PC-3 (cell line): ENCODE measurements around the gene MRM3. TPM values are rescaled to one million over a fixed set of nuclear protein-coding genes. Genes with fewer than 3 reads are reported as not detected.
"Not testable (repeated sequence)": the region's sequence is repeated elsewhere in the genome, so short reads cannot be mapped to it uniquely, and the experiment has no call there.

ENCODE experiments used
- ATAC-seq: fragments of 200-7000 bp; cut with Tn5 transposase; 2 replicates; pipeline ENCODE4 v1.9.1; 2020; ENCODE audit warnings: mild to moderate bottlenecking, moderate library complexity
- BruUV-seq: library from RNA; stranded (reverse); fragments of 400-500 nt; replicated peaks from 2 replicates; lab custom pipeline; 2021; lab: Mats Ljungman, UMichigan
- CTCF ChIA-PET: fragments of 300-600 bp; sonication (Branson Sonifier 250); formaldehyde crosslinking; loops from one replicate; lab custom pipeline; 2022; ENCODE audit warnings: antibody characterized with exemption; lab: Charles Lee
- POLR2A ChIA-PET: fragments of 300-600 bp; sonication (Branson Sonifier 250); formaldehyde crosslinking; loops from one replicate; lab custom pipeline; 2022; ENCODE audit warnings: antibody characterized with exemption; ENCODE audit not compliant: unreplicated experiment; lab: Charles Lee
- DNase-seq: peaks from one replicate; pipeline ENCODE4 v3.0.0-alpha.2; 2015
- H2AFZ ChIP-seq: fragments of 300-600 bp; sonication (generic); 2 replicates; pipeline ENCODE4 v1.6.0; 2016; ENCODE audit warnings: antibody characterized with exemption, low read length
- H3F3A ChIP-seq: fragments of 300-600 bp; sonication (generic); one replicate; pipeline ENCODE4 v1.6.0; 2017; ENCODE audit warnings: antibody characterized with exemption, low read length, control low read depth, mild to moderate bottlenecking; ENCODE audit not compliant: unreplicated experiment
- H3K27ac ChIP-seq: fragments of 300-600 bp; sonication (generic); 2 replicates; pipeline ENCODE4 v1.5.1; 2016; ENCODE audit warnings: mild to moderate bottlenecking, low read length
- H3K27me3 ChIP-seq: fragments of 300-600 bp; sonication (generic); 2 replicates; pipeline ENCODE4 v1.6.1; 2016; ENCODE audit warnings: low read length, mixed read lengths
- H3K36me3 ChIP-seq: fragments of 300-600 bp; sonication (generic); 2 replicates; pipeline ENCODE4 v1.6.1; 2016; ENCODE audit warnings: low read depth, mixed run types, low read length, mixed read lengths
- H3K4me1 ChIP-seq: fragments of 300-600 bp; sonication (generic); 2 replicates; pipeline ENCODE4 v1.5.1; 2016; ENCODE audit warnings: low read length; ENCODE audit not compliant: insufficient read depth
- H3K4me2 ChIP-seq: fragments of 300-600 bp; sonication (generic); 2 replicates; pipeline ENCODE4 v1.6.0; 2016; ENCODE audit warnings: low read length
- H3K4me3 ChIP-seq: fragments of 300-600 bp; sonication (generic); 2 replicates; pipeline ENCODE4 v1.5.1; 2016; ENCODE audit warnings: mild to moderate bottlenecking, low read length, mixed read lengths
- H3K79me2 ChIP-seq: fragments of 300-600 bp; sonication (generic); 2 replicates; pipeline ENCODE4 v1.6.1; 2017; ENCODE audit warnings: low read length, mixed read lengths
- H3K9ac ChIP-seq: fragments of 300-600 bp; sonication (generic); 2 replicates; pipeline ENCODE4 v1.6.0; 2016; ENCODE audit warnings: mild to moderate bottlenecking, low read length
- H3K9me2 ChIP-seq: fragments of 300-600 bp; sonication (generic); replicated peaks from 2 replicates; pipeline ENCODE4 v1.6.1; 2016; ENCODE audit warnings: mixed run types, low read length, mixed read lengths
- H3K9me3 ChIP-seq: fragments of 300-600 bp; sonication (generic); 2 replicates; pipeline ENCODE4 v1.6.1; 2016; ENCODE audit warnings: low read length, mixed read lengths
- H4K20me1 ChIP-seq: fragments of 300-600 bp; sonication (generic); 2 replicates; pipeline ENCODE4 v1.6.1; 2016; ENCODE audit warnings: low read length, mixed read lengths
- EZH2 ChIP-seq: fragments of 300-600 bp; sonication (generic); IDR thresholded peaks from one replicate; pipeline ENCODE4 v1.6.1; 2017; ENCODE audit warnings: antibody characterized with exemption, mild to moderate bottlenecking, low read length; ENCODE audit not compliant: unreplicated experiment
- EZH2phosphoT487 ChIP-seq: fragments of 300-600 bp; sonication (generic); IDR thresholded peaks from 2 replicates; pipeline ENCODE4 v1.6.1; 2018; ENCODE audit warnings: mild to moderate bottlenecking, antibody characterized with exemption, low read length, borderline replicate concordance
- intact Hi-C: fragments of 100-400 bp; cut with micrococcal nuclease; formaldehyde crosslinking; loops from 2 replicates; pipeline ENCODE4 v1.9.0; 2023
- total RNA-seq: library from RNA; depleted of rRNA; stranded (reverse); fragments of >200 nt; gene quantifications from 2 replicates; pipeline ENCODE4 v1.2.3, GENCODE V29; 2014
- TF ChIP-seq, protein P1 (sequence below): fragments of 300-600 bp; sonication (generic); conservative IDR thresholded peaks from 2 replicates; pipeline ENCODE4 v1.5.1; 2017; ENCODE audit warnings: antibody characterized with exemption, low read depth, mild to moderate bottlenecking, low read length

The MRM3 gene
- total RNA-seq, 1 experiment from 2014 or later = 40.4 TPM

- H3K9ac ChIP-seq = no peak overlapping the region
- H3K9me3 ChIP-seq = no peaks in the 10 kb centered on the region
- no peaks in the 10 kb centered on the region for H3K9me2 ChIP-seq
- no peak overlapping the region for H3K4me3 ChIP-seq
- peaks cover 32% of the 10 kb centered on the region for H3K79me2 ChIP-seq
- no peaks in the 10 kb centered on the region for H3K27me3 ChIP-seq
- 0 out of 2 replicates have a peak, but pooled peaks cover 4% of the 10 kb centered on the region for H4K20me1 ChIP-seq
- ChIA-PET CTCF (no interaction called here), POLR2A (no interaction called here)
- no peak for DNase-seq
- no peak overlapping the region for H3K27ac ChIP-seq
- no peaks in the 10 kb centered on the region for H3F3A ChIP-seq
- intact Hi-C loops = no loop called here
- H3K4me1 ChIP-seq = peaks cover 12% of the 10 kb centered on the region; the same call in 1 of the 2 replicates
- H2AFZ ChIP-seq = no peak overlapping the region
- ATAC-seq = no peak
- no TSS peak for BruUV-seq
- no peak overlapping the region for H3K4me2 ChIP-seq
- peaks cover 3% of the 10 kb centered on the region; the same call in 1 of the 2 replicates for H3K36me3 ChIP-seq
- TF ChIP-seq, protein P1, sequence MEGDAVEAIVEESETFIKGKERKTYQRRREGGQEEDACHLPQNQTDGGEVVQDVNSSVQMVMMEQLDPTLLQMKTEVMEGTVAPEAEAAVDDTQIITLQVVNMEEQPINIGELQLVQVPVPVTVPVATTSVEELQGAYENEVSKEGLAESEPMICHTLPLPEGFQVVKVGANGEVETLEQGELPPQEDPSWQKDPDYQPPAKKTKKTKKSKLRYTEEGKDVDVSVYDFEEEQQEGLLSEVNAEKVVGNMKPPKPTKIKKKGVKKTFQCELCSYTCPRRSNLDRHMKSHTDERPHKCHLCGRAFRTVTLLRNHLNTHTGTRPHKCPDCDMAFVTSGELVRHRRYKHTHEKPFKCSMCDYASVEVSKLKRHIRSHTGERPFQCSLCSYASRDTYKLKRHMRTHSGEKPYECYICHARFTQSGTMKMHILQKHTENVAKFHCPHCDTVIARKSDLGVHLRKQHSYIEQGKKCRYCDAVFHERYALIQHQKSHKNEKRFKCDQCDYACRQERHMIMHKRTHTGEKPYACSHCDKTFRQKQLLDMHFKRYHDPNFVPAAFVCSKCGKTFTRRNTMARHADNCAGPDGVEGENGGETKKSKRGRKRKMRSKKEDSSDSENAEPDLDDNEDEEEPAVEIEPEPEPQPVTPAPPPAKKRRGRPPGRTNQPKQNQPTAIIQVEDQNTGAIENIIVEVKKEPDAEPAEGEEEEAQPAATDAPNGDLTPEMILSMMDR = no peak
- TF ChIP-seq EZH2 (no peak), EZH2phosphoT487 (no peak)
Observed at GRCh38 chr17:787641-788221, 5.6 kb downstream of the MRM3 start.

- Histone ChIP-seq H3K27me3 (no peaks in the 10 kb centered on the region), H3F3A (no peaks in the 10 kb centered on the region), H3K4me3 (no peak overlapping the region), H3K4me2 (no peak overlapping the region), H3K79me2 (peaks cover 24% of the 10 kb centered on the region), H3K9me2 (no peaks in the 10 kb centered on the region), H3K9ac (no peak overlapping the region), H3K36me3 (peaks cover 3% of the 10 kb centered on the region; the same call in 1 of the 2 replicates), H4K20me1 (0 out of 2 replicates have a peak, but pooled peaks cover 4% of the 10 kb centered on the region), H3K4me1 (peaks cover 11% of the 10 kb centered on the region), H3K9me3 (no peaks in the 10 kb centered on the region), H3K27ac (no peak overlapping the region), H2AFZ (no peak overlapping the region)
- ChIA-PET CTCF (no interaction called here), POLR2A (no interaction called here)
- intact Hi-C loops = no loop called here
- no peak for TF ChIP-seq EZH2
- TF ChIP-seq EZH2phosphoT487 = no peak
- TF ChIP-seq, protein P1 = no peak
- BruUV-seq = no TSS peak
- ATAC-seq (no peak), DNase-seq (no peak)
Observed at GRCh38 chr17:788551-788950, 6.4 kb downstream of the MRM3 start.

DNA sequence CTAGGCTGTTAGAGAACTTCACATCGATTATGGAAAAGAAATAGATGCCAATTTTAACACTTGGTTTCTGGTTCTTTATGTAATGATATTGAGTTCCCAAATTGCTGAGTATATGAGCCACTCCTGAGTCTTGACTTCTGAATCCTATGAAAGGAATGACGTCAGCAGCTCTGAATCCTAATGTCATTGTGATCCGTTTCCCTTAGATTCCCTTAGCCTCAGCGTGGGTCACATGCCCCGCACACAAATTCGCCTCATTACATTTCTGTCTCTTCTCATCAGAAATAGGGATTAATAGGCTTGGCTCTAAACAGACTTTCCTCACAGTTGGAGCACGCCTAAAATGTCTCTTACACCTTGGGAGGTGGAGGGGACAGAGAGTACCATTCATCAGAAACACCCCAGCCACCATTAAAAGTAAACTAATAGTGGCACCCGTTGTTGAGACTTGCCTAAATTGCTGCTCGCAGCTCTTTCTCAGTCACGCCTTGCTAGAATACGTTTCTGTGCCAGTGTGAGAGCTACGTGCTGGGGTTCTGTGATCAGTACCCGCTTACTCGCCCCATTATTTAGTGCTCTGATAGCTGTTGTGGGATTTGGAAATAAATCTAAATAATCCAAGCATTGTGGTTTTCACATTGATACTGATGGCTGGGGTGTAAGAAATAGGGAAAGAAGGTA, 7.1 kb downstream of the MRM3 start:
- Histone ChIP-seq H2AFZ (no peak overlapping the region), H3K9me2 (no peaks in the 10 kb centered on the region), H3K9ac (no peak overlapping the region), H3F3A (no peaks in the 10 kb centered on the region), H3K4me3 (no peak overlapping the region), H3K27ac (no peak overlapping the region), H3K79me2 (peaks cover 17% of the 10 kb centered on the region), H3K36me3 (peaks cover 3% of the 10 kb centered on the region; the same call in 1 of the 2 replicates), H4K20me1 (0 out of 2 replicates have a peak, but pooled peaks cover 4% of the 10 kb centered on the region), H3K9me3 (no peaks in the 10 kb centered on the region), H3K4me2 (no peak overlapping the region), H3K4me1 (peaks cover 9% of the 10 kb centered on the region), H3K27me3 (no peaks in the 10 kb centered on the region)
- BruUV-seq = no TSS peak
- no peak for ATAC-seq
- TF ChIP-seq, protein P1 = no peak
- TF ChIP-seq EZH2 (no peak), EZH2phosphoT487 (no peak)
- no peak for DNase-seq
- POLR2A ChIA-PET = no interaction called here
- intact Hi-C loops = no loop called here
- CTCF ChIA-PET = no interaction called here

- DNase-seq, H3K27me3 ChIP-seq, H3K9me2 ChIP-seq, CTCF ChIA-PET, H3K4me3 ChIP-seq, ATAC-seq, H3K79me2 ChIP-seq, H4K20me1 ChIP-seq, intact Hi-C loops, H3K36me3 ChIP-seq, H3K9ac ChIP-seq, POLR2A ChIA-PET, H3K4me2 ChIP-seq, H3K4me1 ChIP-seq, H3F3A ChIP-seq, H2AFZ ChIP-seq, H3K27ac ChIP-seq, BruUV-seq, H3K9me3 ChIP-seq: not testable (repeated sequence)
Observed at GRCh38 chr17:789931-790873, 8.0 kb downstream of the MRM3 start.
